ENCODE data around the gene SRA1. TPM values are rescaled to one million over a fixed set of nuclear protein-coding genes. Genes with fewer than 3 reads are reported as not detected.

The SRA1 gene
- total RNA-seq, 1 donor from 2014 or later = 72.4 TPM

DNA sequence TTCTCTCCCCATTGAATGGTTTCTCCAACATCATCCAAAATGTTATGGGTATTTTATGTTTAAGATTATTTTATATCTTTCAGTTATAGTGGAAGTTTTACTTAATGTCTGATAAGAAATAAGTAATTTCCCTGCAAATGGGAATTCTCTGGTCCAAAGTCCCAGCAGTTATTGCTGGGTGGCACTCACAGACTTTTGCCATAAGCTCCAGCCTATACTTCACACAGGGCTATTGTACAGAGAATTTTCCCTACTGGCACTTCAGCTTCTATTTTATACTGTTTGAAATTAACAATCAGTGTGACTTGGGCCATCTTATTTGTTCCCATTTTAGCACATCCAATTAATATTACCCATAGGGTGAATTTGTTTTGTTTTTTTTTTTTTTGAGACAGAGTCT lies 42.8 kb upstream of the SRA1 start:
- H3K9me3 Mint-ChIP-seq (ENCODE audit: unreplicated experiment) = peaks cover 2% of the 10 kb centered on the region

DNA sequence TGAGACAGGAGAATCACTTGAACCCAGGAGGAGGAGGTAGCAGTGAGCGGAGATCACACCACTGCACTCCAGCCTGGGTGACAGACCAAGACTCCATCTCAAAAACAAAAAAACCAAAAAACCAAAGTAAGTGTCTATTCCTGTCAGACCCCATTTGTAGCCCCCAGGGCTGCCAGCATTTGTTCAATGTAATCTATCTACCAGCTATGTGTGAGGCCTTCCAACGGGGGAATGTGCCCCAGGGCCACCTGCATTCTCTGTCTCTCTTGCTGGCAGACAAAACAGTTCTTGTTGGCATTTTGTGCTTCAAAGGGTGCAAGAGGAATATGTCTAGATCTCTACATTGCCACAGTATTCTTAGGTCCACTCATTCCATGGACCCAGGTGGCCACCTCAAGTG lies 41.6 kb upstream of the SRA1 start:
- Histone ChIP-seq H3K4me3 (ENCODE audit: insufficient read depth, low read depth, low read length) (no peak overlapping the region), H3K36me3 (ENCODE audit: insufficient read depth, low read length) (no peaks in the 10 kb centered on the region), H3K9me3 (ENCODE audit: insufficient read depth, low read depth, low read length) (no peaks in the 10 kb centered on the region), H3K79me2 (ENCODE audit: insufficient read depth, low read length) (no peaks in the 10 kb centered on the region), H3K27me3 (ENCODE audit: insufficient read depth, low read length) (peaks cover 8% of the 10 kb centered on the region), H3K4me1 (ENCODE audit: insufficient read depth, low read length) (no peaks in the 10 kb centered on the region), H4K20me1 (ENCODE audit: insufficient read depth, low read length) (no peaks in the 10 kb centered on the region), H3K27ac (ENCODE audit: low read depth, low read length) (no peak overlapping the region), H2AFZ (ENCODE audit: low read depth, low read length) (no peak overlapping the region), H3K4me2 (ENCODE audit: low read length) (no peak overlapping the region), H3K9ac (ENCODE audit: low read length) (no peak overlapping the region)
- Mint-ChIP-seq H3K9me3 (ENCODE audit: unreplicated experiment) (peaks cover 2% of the 10 kb centered on the region), H3K4me3 (ENCODE audit: unreplicated experiment) (no peak overlapping the region), H3K27ac (ENCODE audit: unreplicated experiment) (no peak overlapping the region), H3K36me3 (ENCODE audit: low read depth, unreplicated experiment) (no peaks in the 10 kb centered on the region), H3K27me3 (ENCODE audit: low read depth, unreplicated experiment) (peaks cover 19% of the 10 kb centered on the region), H3K4me1 (ENCODE audit: low read depth, unreplicated experiment) (no peaks in the 10 kb centered on the region)
- FAIRE-seq (no peak), DNase-seq (ENCODE audit: low read depth) (no peak)
- TF ChIP-seq EZH2 (IDR thresholded peaks at IDR 0.05; ENCODE audit: insufficient read depth, low read length) (no peak), CTCF (IDR thresholded peaks at IDR 0.05; ENCODE audit: insufficient read depth, low read depth, low read length) (no peak)

More for the DNA sequence above, 42.8 kb upstream of the SRA1 start:
- no peak overlapping the region for H2AFZ ChIP-seq (ENCODE audit: low read depth, low read length)
- TF ChIP-seq EZH2 (IDR thresholded peaks at IDR 0.05; ENCODE audit: insufficient read depth, low read length) (no peak), CTCF (IDR thresholded peaks at IDR 0.05; ENCODE audit: insufficient read depth, low read depth, low read length) (no peak)
- Mint-ChIP-seq H3K4me3 (ENCODE audit: unreplicated experiment) (no peak overlapping the region), H3K36me3 (ENCODE audit: low read depth, unreplicated experiment) (no peaks in the 10 kb centered on the region), H3K27me3 (ENCODE audit: low read depth, unreplicated experiment) (peaks cover 19% of the 10 kb centered on the region), H3K27ac (ENCODE audit: unreplicated experiment) (no peak overlapping the region), H3K4me1 (ENCODE audit: low read depth, unreplicated experiment) (no peaks in the 10 kb centered on the region)
- no peak overlapping the region for H3K4me2 ChIP-seq (ENCODE audit: low read length)
- H3K4me3 ChIP-seq (ENCODE audit: insufficient read depth, low read depth, low read length) = no peak overlapping the region
- no peaks in the 10 kb centered on the region for H3K36me3 ChIP-seq (ENCODE audit: insufficient read depth, low read length)
- H4K20me1 ChIP-seq (ENCODE audit: insufficient read depth, low read length) = no peaks in the 10 kb centered on the region
- peaks cover 8% of the 10 kb centered on the region for H3K27me3 ChIP-seq (ENCODE audit: insufficient read depth, low read length)
- no peak for DNase-seq (ENCODE audit: low read depth)
- no peaks in the 10 kb centered on the region for H3K9me3 ChIP-seq (ENCODE audit: insufficient read depth, low read depth, low read length)
- H3K9ac ChIP-seq (ENCODE audit: low read length) = no peak overlapping the region
- no peak for FAIRE-seq
- H3K4me1 ChIP-seq (ENCODE audit: insufficient read depth, low read length) = no peaks in the 10 kb centered on the region
- no peaks in the 10 kb centered on the region for H3K79me2 ChIP-seq (ENCODE audit: insufficient read depth, low read length)
- H3K27ac ChIP-seq (ENCODE audit: low read depth, low read length) = no peak overlapping the region

DNA sequence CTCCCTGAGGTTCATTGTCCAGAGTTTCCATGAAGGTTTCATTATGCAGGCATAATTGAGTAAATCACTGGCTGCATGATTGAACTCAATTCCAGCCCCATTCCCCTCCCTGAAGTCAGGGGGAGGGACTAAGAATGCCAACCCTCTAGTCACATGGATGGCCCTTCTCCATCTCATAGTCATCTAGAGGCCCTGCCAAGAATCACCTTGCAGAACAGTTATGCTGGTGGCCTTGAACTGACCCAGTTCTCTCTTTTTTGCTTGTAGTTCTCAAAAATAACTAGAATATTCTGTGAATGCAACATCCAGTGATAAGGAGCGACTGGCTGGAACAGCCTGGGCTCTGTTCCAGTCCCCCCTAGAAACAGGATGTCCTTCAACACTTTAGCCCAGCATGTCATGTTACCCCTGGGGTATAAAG lies 39.1 kb upstream of the SRA1 start:
- H3K4me1 Mint-ChIP-seq (ENCODE audit: low read depth, unreplicated experiment) = peaks cover 7% of the 10 kb centered on the region
- no peak overlapping the region for H3K4me3 Mint-ChIP-seq (ENCODE audit: unreplicated experiment)
- no peak overlapping the region for H3K9ac ChIP-seq (ENCODE audit: low read length)
- H3K9me3 Mint-ChIP-seq (ENCODE audit: unreplicated experiment) = no peaks in the 10 kb centered on the region
- no peak overlapping the region for H3K4me2 ChIP-seq (ENCODE audit: low read length)
- H3K9me3 ChIP-seq (ENCODE audit: insufficient read depth, low read depth, low read length) = no peaks in the 10 kb centered on the region
- H3K27me3 Mint-ChIP-seq (ENCODE audit: low read depth, unreplicated experiment) = peaks cover 19% of the 10 kb centered on the region
- H4K20me1 ChIP-seq (ENCODE audit: insufficient read depth, low read length) = no peaks in the 10 kb centered on the region
- TF ChIP-seq CTCF (IDR thresholded peaks at IDR 0.05; ENCODE audit: insufficient read depth, low read depth, low read length) (no peak), EZH2 (IDR thresholded peaks at IDR 0.05; ENCODE audit: insufficient read depth, low read length) (no peak)
- H3K27ac ChIP-seq (ENCODE audit: low read depth, low read length) = no peak overlapping the region
- H3K27me3 ChIP-seq (ENCODE audit: insufficient read depth, low read length) = peaks cover 8% of the 10 kb centered on the region
- no peaks in the 10 kb centered on the region for H3K36me3 Mint-ChIP-seq (ENCODE audit: low read depth, unreplicated experiment)
- peaks cover 7% of the 10 kb centered on the region for H3K4me1 ChIP-seq (ENCODE audit: insufficient read depth, low read length)
- no peak overlapping the region for H3K27ac Mint-ChIP-seq (ENCODE audit: unreplicated experiment)
- no peak overlapping the region for H2AFZ ChIP-seq (ENCODE audit: low read depth, low read length)
- FAIRE-seq = no peak
- no peaks in the 10 kb centered on the region for H3K79me2 ChIP-seq (ENCODE audit: insufficient read depth, low read length)
- no peaks in the 10 kb centered on the region for H3K36me3 ChIP-seq (ENCODE audit: insufficient read depth, low read length)
- no peak overlapping the region for H3K4me3 ChIP-seq (ENCODE audit: insufficient read depth, low read depth, low read length)
- DNase-seq (ENCODE audit: low read depth) = no peak
